Thymus (tissue), 11 donors: ENCODE measurements around the gene COQ8B. TPM values are rescaled to one million over a fixed set of nuclear protein-coding genes. Genes with fewer than 3 reads are reported as not detected.
"Not testable (repeated sequence)": the region's sequence is repeated elsewhere in the genome, so short reads cannot be mapped to it uniquely, and the experiment has no call there.

ENCODE experiments used
- DNase-seq, 9 donors: peaks; one replicate each; pipeline ENCODE4 v3.0.0-alpha.2; 2013; ENCODE audit warnings: low spot score in 9 of 9, low read depth in 6 of 9, missing footprints in 1 of 9
- H3K27ac ChIP-seq, 2 donors: one replicate each; pipeline ENCODE4 v1.5.1; 2013; ENCODE audit warnings: control low read depth in 1 of 2, low read depth in 1 of 2, low read length in 1 of 2, mild to moderate bottlenecking in 1 of 2, moderate library complexity in 1 of 2
- H3K27me3 ChIP-seq, 2 donors: one replicate each; pipeline ENCODE4 v1.5.1; 2013; ENCODE audit warnings: low read length in 1 of 2; ENCODE audit not compliant: control insufficient read depth in 2 of 2, insufficient read depth in 1 of 2
- H3K36me3 ChIP-seq, 2 donors: one replicate each; pipeline ENCODE4 v1.5.1; 2013; ENCODE audit warnings: low read length in 1 of 2, mild to moderate bottlenecking in 1 of 2, moderate library complexity in 1 of 2; ENCODE audit not compliant: control insufficient read depth in 2 of 2, insufficient read depth in 2 of 2
- H3K4me1 ChIP-seq, 2 donors: one replicate each; pipeline ENCODE4 v1.5.1; 2013; ENCODE audit warnings: low read length in 2 of 2; ENCODE audit not compliant: control insufficient read depth in 2 of 2, insufficient read depth in 2 of 2
- H3K4me3 ChIP-seq, 2 donors: one replicate each; pipeline ENCODE4 v1.5.1; 2013; ENCODE audit warnings: low read length in 2 of 2, control low read depth in 1 of 2, mild to moderate bottlenecking in 1 of 2
- H3K9me3 ChIP-seq, 2 donors: one replicate each; pipeline ENCODE4 v1.5.1; 2013; ENCODE audit warnings: low read length in 1 of 2, mild to moderate bottlenecking in 1 of 2; ENCODE audit not compliant: control insufficient read depth in 2 of 2, insufficient read depth in 1 of 2
- WGBS: extraction: QIAGEN DNeasy Blood & Tissue Kit; methylation state at CpG from one replicate; pipeline ENCODE4 v1.1.7; 2013; 5-methylcytosine and 5-hydroxymethylcytosine counted together
- polyA plus RNA-seq: library from polyadenylated mRNA; stranded (reverse); fragments of 200-250 nt; gene quantifications from one replicate; pipeline ENCODE4 v1.2.3, GENCODE V29; 2013
- total RNA-seq: library from RNA; stranded (reverse); fragments of 120-200 nt; gene quantifications from one replicate; pipeline ENCODE4 v1.2.4, GENCODE V29; 2013
- donor health status: healthy.

The COQ8B gene
- total and polyA plus RNA-seq, 2 donors = 21.6 to 40.1 TPM

- H3K27ac ChIP-seq = no peak overlapping the region
- no peaks in the 10 kb centered on the region for H3K4me1 ChIP-seq
- H3K4me3 ChIP-seq = no peak overlapping the region
- H3K36me3 ChIP-seq = peaks cover 46 to 66% of the 10 kb centered on the region in 2 donors
- H3K27me3 ChIP-seq = no peaks in the 10 kb centered on the region
- H3K9me3 ChIP-seq = no peaks in the 10 kb centered on the region
- DNase-seq = no peak
- 98% methylated on average over 9 of the region's 9 CpGs for WGBS
Measured at GRCh38 chr19:40737102-40737644, 20.5 kb upstream of the COQ8B start.

GRCh38 chr19:40736661-40737060 lies 20.0 kb upstream of the COQ8B start:
- WGBS = 87% methylated on average over 9 of the region's 9 CpGs
- H3K27ac ChIP-seq = no peak overlapping the region

GRCh38 chr19:40735013-40735771 lies 18.5 kb upstream of the COQ8B start:
- Histone ChIP-seq H3K36me3 (peaks cover 53 to 76% of the 10 kb centered on the region in 2 donors), H3K27ac (no peak overlapping the region), H3K4me1 (no peaks in the 10 kb centered on the region), H3K9me3 (no peaks in the 10 kb centered on the region), H3K27me3 (no peaks in the 10 kb centered on the region), H3K4me3 (no peak overlapping the region)
- WGBS = 96% methylated on average over 11 of the region's 11 CpGs
- no peak for DNase-seq

More at GRCh38 chr19:40736661-40737060, 20.0 kb upstream of the COQ8B start:
- H3K36me3 ChIP-seq = peaks cover 46 to 63% of the 10 kb centered on the region in 2 donors
- H3K9me3 ChIP-seq = no peaks in the 10 kb centered on the region
- DNase-seq = no peak
- no peak overlapping the region for H3K4me3 ChIP-seq
- H3K4me1 ChIP-seq = no peaks in the 10 kb centered on the region
- H3K27me3 ChIP-seq = no peaks in the 10 kb centered on the region

DNA sequence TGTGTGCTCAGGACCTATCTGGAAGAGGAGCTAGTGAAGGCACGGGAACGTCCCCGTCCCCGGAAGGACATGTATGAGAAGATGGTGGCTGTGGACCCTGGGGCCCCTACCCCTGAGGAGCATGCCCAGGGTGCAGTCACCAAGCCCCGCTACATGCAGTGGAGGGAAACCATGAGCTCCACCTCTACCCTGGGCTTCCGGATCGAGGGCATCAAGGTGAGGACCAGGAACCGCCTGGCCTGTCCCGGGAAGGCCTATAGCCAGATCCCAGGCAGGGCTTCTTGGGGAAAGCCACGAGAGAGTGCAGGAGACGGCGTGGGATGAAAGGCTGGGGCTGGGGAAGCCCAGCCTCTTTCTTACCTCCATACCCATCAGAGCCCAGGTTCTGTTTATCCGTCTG lies 16.5 kb upstream of the COQ8B start:
- WGBS = 95% methylated on average over 13 of the region's 13 CpGs
- Histone ChIP-seq H3K27ac (no peak overlapping the region), H3K4me1 (no peaks in the 10 kb centered on the region), H3K27me3 (no peaks in the 10 kb centered on the region), H3K36me3 (peaks cover 53 to 68% of the 10 kb centered on the region in 2 donors), H3K4me3 (no peak overlapping the region), H3K9me3 (no peaks in the 10 kb centered on the region)
- no peak for DNase-seq

DNA sequence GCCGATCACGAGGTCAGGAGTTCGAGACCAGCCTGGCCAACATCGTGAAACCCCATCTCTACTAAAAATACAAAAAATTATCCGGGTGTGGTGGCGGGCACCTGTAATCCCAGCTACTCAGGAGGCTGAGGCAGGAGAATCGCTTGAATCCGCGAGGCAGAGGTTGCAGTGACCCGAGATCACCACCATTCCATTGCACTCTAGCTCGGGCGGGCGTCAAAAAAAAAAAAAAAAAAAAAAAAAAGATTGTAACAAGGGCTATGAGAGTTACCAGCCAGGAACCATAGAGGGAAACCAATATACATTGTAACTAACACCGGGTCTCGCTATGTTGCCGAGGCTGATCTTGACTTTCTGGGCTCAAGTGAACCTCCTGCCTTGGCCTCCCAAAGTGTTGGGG lies 15.6 kb upstream of the COQ8B start:
- H3K9me3 ChIP-seq, H3K27me3 ChIP-seq, H3K4me3 ChIP-seq, H3K4me1 ChIP-seq, H3K27ac ChIP-seq, DNase-seq: not testable (repeated sequence)
- 98% methylated on average over 16 of the region's 16 CpGs for WGBS
- H3K36me3 ChIP-seq = peaks cover 58 to 64% of the 10 kb centered on the region in 2 donors

DNA sequence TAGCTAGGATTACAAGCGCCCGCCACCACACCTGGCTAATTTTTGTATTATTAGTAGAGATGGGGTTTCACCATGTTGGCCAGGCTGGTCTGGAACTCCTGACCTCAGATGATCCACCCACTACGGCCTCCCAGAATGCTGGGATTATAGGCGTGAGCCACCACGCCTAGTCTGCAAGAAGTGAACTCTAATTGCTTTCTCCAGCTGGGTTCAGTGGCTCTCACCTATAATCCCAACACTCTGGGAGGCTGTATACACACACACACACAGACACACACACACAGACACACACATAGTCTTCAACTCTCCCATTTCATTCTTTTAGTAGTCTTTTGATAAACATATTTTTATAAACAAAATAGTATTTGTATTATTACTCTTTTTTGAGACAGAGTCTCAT lies 13.4 kb upstream of the COQ8B start:
- not testable (repeated sequence) for H3K9me3 ChIP-seq, DNase-seq, H3K4me3 ChIP-seq, H3K27ac ChIP-seq, H3K4me1 ChIP-seq, H3K27me3 ChIP-seq
- WGBS = 97% methylated on average over 5 of the region's 5 CpGs
- H3K36me3 ChIP-seq = peaks cover 51 to 58% of the 10 kb centered on the region in 2 donors

- Histone ChIP-seq H3K27me3 (no peaks in the 10 kb centered on the region), H3K27ac (no peak overlapping the region), H3K4me3 (no peak overlapping the region), H3K4me1 (no peaks in the 10 kb centered on the region), H3K36me3 (peaks cover 34 to 47% of the 10 kb centered on the region in 2 donors), H3K9me3 (no peaks in the 10 kb centered on the region)
- no peak for DNase-seq
- WGBS = 98% methylated on average over 4 of the region's 4 CpGs
Measured at GRCh38 chr19:40726279-40726678, 9.6 kb upstream of the COQ8B start.

DNA sequence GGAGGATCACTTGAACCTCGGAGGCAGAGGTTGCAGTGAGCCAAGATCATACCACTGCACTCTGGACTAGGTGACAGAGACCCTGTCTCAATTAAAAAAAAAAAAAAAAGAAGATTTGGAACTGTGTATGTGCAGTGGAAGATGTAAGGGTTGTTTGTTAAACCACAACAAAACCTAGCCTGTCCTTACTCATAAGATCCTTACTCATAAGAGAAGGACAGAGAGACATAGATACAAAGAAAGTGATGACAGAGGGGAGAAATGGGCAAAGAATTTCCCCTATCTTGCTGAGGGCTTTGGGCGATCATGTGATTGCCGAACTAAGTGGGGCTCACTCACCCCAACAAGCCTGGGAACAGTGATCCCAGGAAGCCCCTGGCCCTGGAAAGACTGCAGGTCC lies 8.2 kb upstream of the COQ8B start:
- H3K27ac ChIP-seq = no peak overlapping the region
- peaks cover 0 to 3% of the 10 kb centered on the region in 2 donors for H3K4me1 ChIP-seq
- H3K36me3 ChIP-seq = peaks cover 20 to 33% of the 10 kb centered on the region in 2 donors
- H3K9me3 ChIP-seq = no peaks in the 10 kb centered on the region
- no peaks in the 10 kb centered on the region for H3K27me3 ChIP-seq
- no peak overlapping the region for H3K4me3 ChIP-seq
- no peak for DNase-seq
- WGBS = 97% methylated on average over 3 of the region's 3 CpGs

GRCh38 chr19:40724315-40724714 lies 7.6 kb upstream of the COQ8B start:
- no peak for DNase-seq
- Histone ChIP-seq H3K36me3 (peaks cover 17 to 33% of the 10 kb centered on the region in 2 donors), H3K4me1 (peaks cover 3 to 7% of the 10 kb centered on the region in 2 donors), H3K27me3 (no peaks in the 10 kb centered on the region), H3K9me3 (no peaks in the 10 kb centered on the region), H3K4me3 (no peak overlapping the region), H3K27ac (no peak overlapping the region)
- 97% methylated on average over 4 of the region's 4 CpGs for WGBS
